ENCODE measurements around the gene PRDM10. TPM values are rescaled to one million over a fixed set of nuclear protein-coding genes. Genes with fewer than 3 reads are reported as not detected.

PRDM10 gene
- total RNA-seq, 6 experiments from 2014 or later: 3.4 to 6.8 (median 4.4) TPM

- intact Hi-C loops (cut with DNase I): no loop called here
- Histone ChIP-seq H3K36me3 (peaks cover 0 to 3% (median 0%) of the 10 kb centered on the region in 4 donors), H3K9me3 (no peaks in the 10 kb centered on the region), H3K4me1 (no peaks in the 10 kb centered on the region), H3K4me3 (no peak overlapping the region), H3K27ac (no peak overlapping the region), H3K27me3 (no peaks in the 10 kb centered on the region)
- DNase-seq (no peak), ATAC-seq (no peak)
- TF ChIP-seq, protein P1, sequence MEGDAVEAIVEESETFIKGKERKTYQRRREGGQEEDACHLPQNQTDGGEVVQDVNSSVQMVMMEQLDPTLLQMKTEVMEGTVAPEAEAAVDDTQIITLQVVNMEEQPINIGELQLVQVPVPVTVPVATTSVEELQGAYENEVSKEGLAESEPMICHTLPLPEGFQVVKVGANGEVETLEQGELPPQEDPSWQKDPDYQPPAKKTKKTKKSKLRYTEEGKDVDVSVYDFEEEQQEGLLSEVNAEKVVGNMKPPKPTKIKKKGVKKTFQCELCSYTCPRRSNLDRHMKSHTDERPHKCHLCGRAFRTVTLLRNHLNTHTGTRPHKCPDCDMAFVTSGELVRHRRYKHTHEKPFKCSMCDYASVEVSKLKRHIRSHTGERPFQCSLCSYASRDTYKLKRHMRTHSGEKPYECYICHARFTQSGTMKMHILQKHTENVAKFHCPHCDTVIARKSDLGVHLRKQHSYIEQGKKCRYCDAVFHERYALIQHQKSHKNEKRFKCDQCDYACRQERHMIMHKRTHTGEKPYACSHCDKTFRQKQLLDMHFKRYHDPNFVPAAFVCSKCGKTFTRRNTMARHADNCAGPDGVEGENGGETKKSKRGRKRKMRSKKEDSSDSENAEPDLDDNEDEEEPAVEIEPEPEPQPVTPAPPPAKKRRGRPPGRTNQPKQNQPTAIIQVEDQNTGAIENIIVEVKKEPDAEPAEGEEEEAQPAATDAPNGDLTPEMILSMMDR (IDR thresholded peaks at IDR 0.05): no peak
- no peak for TF ChIP-seq POLR2A (IDR thresholded peaks at IDR 0.05)
- 65% methylated on average over 6 of the region's 10 CpGs for WGBS (ENCODE audit: insufficient coverage, low coverage, low lambda C conversion rate, missing lambda C conversion rate)
Measured at GRCh38 chr11:129951201-129951865, 51.3 kb downstream of the PRDM10 start.

GRCh38 chr11:129950101-129951091, 52.2 kb downstream of the PRDM10 start:
- no peaks in the 10 kb centered on the region for H3K27me3 ChIP-seq
- TF ChIP-seq POLR2A (IDR thresholded peaks at IDR 0.05): no peak
- TF ChIP-seq, protein P1 (IDR thresholded peaks at IDR 0.05): no peak
- H3K9me3 ChIP-seq: no peaks in the 10 kb centered on the region
- WGBS (ENCODE audit: insufficient coverage, low coverage, low lambda C conversion rate, missing lambda C conversion rate): 60% methylated on average over 17 of the region's 17 CpGs
- H3K4me3 ChIP-seq: no peak overlapping the region
- H3K4me1 ChIP-seq: no peaks in the 10 kb centered on the region
- no peaks in the 10 kb centered on the region for H3K36me3 ChIP-seq
- DNase-seq: peak in 1 of 3 donors; percentile 52
- no peak overlapping the region for H3K27ac ChIP-seq
- intact Hi-C loops (cut with DNase I): no loop called here
- peak; percentile 58 to 82 (median 79) for ATAC-seq

DNA sequence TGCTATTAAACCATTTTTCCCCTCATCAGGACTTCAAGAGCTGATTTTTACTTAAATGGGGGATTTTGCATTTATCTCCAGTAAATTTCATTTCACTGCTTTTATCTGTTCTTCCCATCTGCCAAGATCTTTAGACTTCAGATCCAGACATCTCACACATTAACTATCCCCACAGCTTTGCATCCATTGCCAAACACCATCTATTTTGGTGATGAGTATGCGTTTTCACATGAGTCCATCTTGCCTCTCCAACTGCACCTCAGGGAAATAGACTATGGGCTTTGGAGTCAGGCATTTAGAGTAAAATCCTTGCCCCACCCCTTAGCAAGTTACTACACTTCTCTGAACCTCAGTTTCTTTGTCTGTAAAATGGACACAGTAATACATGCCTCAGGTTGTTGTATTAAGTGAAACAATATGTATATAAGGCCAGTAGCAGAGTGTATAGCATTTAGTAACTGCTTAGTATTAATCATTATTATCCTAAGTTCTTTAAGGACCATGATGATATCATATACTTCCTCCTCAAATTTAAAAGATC, 53.6 kb downstream of the PRDM10 start:
- Histone ChIP-seq H3K9me3 (no peaks in the 10 kb centered on the region), H3K4me3 (no peak overlapping the region), H3K4me1 (no peaks in the 10 kb centered on the region), H3K27ac (no peak overlapping the region), H3K36me3 (no peaks in the 10 kb centered on the region), H3K27me3 (no peaks in the 10 kb centered on the region)
- intact Hi-C loops (cut with DNase I): no loop called here
- TF ChIP-seq, protein P1 (IDR thresholded peaks at IDR 0.05): no peak
- no peak for TF ChIP-seq POLR2A (IDR thresholded peaks at IDR 0.05)
- ATAC-seq (no peak), DNase-seq (no peak)
- 82% methylated on average over 1 of the region's 1 CpG for WGBS (ENCODE audit: insufficient coverage, low coverage, low lambda C conversion rate, missing lambda C conversion rate)

DNA sequence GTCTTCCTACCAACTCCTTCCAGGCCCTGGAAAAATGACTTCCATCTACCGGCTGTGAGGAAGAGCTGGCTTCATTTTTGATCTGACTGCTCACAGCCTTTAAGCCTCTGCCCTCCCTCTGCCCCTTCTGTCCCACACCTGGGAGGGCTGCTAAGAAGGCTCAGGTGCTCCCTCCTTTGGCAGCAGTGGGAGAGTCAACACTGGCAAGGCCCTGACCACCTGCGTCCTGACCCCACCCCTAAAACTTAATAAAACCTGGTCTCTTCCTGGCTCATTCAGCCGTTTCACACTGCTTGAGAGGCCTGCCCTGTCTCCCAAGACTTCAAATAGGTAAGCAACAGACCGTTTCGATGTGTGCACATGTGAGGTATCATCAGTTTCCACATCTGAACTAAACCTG, 55.2 kb downstream of the PRDM10 start:
- H3K27ac ChIP-seq: no peak overlapping the region
- H3K4me3 ChIP-seq: no peak overlapping the region
- intact Hi-C loops (cut with DNase I): no loop called here
- H3K27me3 ChIP-seq: no peaks in the 10 kb centered on the region
- no peak for DNase-seq
- no peak for ATAC-seq
- no peak for TF ChIP-seq POLR2A (IDR thresholded peaks at IDR 0.05)
- no peaks in the 10 kb centered on the region for H3K9me3 ChIP-seq
- peaks cover 0 to 8% (median 0%) of the 10 kb centered on the region in 4 donors for H3K36me3 ChIP-seq
- 91% methylated on average over 4 of the region's 5 CpGs for WGBS (ENCODE audit: insufficient coverage, low coverage, low lambda C conversion rate, missing lambda C conversion rate)
- no peaks in the 10 kb centered on the region for H3K4me1 ChIP-seq

All from right lobe of liver (tissue), 6 donors.